HG02884 (cell line): ENCODE results near the gene CRACDL.

Source experiments
- ATAC-seq: cut with Tn5 transposase; IDR thresholded peaks from one replicate; pipeline ENCODE4 v1.9.1; 2021; ENCODE audit warnings: mild to moderate bottlenecking, moderate library complexity; ENCODE audit not compliant: unreplicated experiment

The CRACDL gene

DNA sequence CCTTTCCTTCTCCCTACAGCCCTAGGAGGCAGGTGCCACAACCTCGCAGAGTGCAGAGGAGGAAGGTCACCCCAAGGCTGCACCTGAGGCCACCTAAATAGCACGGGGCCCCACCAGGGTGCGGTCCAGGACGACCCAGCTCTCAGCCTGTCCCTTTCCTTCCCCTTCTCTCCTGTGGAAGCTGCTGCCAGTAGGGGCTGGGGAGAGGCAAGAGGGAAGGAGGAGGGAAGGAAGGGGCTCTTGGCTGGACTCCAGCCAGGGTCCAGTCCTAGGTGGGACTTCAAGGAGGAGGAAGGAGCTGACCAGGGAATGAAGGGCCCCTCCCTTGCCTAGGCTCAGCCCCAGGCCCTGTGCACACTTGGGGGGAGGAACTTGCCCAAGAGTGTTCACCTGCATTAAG is 11.1 kb downstream of the CRACDL start:
- ATAC-seq, result no peak

DNA sequence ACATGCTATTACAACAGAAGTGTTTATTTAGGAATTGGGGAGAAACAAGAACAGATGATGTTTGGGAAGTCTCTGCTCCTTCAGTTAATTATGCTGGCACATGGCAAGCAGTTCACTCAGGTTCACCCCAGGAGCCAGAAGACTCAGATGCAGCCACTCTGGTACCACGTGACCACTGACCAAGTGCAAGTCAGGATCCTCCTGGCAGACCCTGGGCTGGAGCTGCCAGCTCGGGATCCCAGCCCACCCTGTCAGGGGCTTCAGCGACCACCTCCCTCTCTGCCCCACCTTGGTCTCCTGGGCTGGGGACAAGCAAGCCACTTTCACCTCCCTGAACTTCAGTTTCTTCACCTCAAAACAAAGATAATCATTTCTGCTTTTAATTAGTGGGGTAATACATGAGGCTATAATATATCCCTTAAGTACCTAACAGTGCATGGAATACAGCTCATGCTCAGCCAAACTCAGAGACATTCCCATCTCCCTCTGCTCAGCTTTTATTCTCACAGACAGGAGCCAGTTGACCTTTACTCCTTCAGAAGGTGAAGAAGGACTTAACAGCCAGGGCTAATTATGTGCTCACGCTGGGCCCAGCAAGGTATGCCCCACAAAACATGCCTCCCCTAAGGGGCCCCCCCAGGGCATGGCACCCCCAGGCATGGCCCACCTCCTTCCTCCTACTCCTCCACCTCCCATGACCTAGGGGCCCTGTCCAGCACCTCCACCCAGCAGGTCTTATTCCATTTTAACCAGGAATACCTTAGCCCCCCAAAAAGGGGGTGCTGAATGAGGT is 11.8 kb downstream of the CRACDL start:
- no peak for ATAC-seq

DNA sequence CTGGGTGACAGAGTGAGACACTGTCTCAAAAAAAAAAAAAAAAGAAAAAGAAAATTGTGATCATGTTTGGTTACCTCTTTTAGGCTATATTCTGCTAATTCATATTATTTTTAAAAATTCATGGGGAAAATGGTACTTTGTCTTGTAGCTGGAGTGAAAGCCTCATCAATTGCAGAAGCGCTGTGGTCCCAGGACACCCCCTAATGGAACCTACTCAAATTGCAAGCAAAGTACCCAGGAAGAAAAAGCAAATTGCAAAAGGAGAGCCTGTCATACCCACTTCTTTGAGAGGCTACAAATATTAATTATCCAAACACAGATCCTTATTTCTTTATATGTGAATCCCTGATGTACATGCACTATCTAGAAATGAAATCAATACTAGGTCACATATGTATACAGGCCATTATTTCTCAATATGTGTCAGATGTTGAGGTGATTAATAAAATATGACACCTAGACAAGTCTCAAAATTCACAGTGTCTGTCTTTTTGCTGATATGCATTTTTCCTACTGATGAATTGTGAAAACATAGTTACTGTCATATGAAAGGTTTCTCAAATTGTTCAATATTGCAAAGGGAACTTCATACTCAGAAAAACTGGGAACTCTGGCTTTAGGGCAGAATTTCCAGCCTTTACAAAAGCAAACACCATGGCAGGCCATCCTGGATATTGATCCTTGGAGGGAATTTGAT is 12.6 kb downstream of the CRACDL start:
- no peak for ATAC-seq

DNA sequence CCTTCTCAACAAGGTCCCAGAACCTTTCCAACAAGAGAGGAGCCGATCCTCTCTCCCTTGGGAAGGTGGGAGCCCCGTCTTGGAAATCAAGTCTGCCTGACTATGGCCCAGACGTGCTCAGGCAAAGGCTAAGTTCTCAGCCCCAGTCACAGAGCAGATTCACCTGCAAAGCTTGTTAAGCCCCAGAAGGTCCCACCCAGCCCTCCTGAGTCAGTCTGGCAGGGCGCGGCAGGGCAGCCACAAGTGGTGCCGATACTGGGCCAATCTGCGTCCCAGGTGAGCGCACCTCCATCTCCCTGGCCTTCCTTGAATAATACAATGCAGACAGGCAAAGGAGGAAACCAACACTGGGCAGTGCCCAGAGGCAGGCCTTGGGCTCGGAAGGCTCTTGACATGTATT is 15.0 kb downstream of the CRACDL start:
- no peak for ATAC-seq

DNA sequence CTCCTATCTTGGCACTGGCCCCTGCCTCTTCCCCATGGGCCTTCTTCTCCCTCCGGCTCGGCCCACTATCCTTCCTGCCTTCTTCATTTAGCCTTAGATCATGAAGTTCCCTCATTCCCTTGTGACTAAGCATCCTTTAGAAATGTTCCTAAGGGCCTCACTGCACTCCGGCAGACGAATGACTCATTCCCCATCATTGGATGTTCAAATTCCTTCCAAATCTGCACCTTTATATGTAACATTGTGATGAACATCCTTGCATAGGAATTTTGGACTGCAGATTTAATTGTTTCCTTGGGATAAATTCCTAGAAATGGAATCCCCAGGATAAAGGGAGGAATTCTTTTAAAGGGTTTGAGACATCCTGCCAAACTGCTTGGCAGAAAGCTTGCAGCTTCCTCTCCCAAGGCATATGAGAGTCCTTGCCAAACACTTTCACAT is 19.0 kb downstream of the CRACDL start:
- no peak for ATAC-seq

DNA sequence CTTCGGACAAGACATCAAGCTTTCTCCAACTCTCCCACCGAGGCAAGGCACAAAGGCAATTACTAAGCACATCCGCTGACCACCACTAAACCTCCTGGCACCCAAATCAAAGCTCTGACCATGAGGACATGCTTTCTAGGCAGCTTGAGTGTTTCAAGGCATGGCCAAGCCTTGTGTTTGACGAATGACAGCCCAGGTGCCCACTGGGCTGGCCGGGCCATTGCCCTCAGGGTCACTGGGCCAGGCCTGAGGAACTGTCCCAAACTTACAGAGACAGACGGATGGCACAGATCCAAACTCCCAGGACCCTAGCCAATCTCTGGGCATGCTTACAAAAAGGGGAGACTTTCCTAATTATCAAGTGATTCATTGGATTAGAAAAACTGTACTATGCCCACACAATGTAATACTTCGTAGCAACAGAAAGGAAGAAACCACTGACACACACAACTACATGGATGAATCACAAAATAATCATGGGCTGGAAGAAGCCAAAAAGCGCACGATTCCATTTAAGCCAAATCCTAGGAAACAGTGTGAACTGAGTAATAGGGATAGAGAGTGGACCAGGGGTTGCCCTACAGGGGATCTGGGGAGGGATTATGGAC is 20.2 kb downstream of the CRACDL start:
- no peak for ATAC-seq

DNA sequence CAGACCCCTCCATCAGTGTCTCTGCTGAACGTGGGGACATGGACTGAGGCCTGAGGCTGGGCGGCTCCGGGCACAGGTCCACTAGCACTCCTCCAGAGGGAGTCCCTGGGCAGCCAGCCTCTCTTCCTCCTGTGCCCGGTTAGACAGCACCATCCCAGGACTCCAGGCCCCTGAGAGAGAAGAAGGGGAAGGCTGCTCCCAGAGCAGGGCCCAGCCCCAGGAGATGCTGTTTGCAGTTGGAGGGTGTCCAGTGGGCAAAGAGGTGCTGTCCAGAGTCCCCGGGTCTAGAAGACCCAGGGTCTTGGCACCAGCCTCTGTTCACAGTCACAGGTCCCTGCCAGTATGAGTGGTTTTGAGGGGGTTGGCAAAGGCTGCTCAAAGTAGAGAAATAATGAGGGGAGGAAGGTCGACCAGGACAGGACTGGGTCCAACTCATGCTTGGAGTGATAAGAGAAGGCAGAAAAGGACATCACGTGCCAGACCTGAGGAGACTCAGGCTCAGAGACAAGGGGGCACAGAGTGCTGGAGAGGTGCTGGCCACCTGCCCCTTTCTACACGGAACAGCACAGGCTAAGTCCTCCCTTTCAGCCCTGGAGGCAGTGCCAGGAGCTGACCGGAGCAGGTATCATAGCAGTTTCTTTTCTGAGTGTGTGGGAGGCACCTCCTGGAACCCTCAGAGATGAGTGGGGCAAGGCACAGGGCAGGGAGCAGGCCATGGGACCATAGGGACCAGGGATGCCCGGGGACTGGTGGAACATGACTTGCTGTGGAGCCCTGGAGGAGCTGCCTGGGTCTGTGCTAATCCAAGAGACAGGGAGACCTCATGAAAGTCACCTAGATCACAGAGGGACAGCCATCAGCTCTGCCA is 21.1 kb downstream of the CRACDL start:
- ATAC-seq, result no peak

DNA sequence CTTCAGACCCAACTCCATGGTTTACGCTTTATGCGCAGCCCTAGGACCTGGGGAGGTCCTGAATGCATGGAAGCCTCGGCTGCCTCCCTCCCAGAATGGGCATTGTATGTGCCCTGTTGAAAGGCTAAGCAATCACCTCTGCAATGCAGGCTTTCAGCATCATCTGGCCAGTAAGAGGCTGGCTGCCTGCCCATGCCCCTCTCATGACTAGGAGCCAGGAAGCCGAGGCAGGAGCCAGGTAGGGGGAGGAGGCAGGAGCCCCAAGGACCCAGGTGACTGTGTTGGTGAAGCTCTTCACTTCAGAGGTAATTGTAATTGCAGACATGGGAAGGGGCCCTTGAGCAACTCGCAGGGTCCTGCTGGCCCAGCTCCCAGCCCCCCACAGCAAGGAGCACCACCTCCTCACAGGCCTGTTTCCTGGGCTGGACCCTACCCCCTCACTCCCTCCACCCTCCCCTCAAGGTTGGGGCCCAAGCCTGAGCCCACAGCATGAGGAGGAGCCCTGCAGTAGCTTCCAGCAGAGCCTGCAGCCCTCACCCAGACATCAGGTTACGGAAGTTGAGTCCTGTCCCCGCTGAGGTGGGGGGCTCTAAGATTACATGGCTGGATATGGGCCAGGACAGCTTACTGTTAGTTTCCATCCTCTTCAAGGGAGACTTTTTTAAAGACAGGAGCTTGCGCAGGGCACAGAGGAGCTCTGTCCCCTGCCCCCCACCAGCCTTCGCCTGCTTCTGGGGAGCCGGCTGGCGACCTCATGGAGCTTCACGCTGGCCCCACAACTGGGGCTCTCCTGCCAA is 21.9 kb downstream of the CRACDL start:
- no peak for ATAC-seq

DNA sequence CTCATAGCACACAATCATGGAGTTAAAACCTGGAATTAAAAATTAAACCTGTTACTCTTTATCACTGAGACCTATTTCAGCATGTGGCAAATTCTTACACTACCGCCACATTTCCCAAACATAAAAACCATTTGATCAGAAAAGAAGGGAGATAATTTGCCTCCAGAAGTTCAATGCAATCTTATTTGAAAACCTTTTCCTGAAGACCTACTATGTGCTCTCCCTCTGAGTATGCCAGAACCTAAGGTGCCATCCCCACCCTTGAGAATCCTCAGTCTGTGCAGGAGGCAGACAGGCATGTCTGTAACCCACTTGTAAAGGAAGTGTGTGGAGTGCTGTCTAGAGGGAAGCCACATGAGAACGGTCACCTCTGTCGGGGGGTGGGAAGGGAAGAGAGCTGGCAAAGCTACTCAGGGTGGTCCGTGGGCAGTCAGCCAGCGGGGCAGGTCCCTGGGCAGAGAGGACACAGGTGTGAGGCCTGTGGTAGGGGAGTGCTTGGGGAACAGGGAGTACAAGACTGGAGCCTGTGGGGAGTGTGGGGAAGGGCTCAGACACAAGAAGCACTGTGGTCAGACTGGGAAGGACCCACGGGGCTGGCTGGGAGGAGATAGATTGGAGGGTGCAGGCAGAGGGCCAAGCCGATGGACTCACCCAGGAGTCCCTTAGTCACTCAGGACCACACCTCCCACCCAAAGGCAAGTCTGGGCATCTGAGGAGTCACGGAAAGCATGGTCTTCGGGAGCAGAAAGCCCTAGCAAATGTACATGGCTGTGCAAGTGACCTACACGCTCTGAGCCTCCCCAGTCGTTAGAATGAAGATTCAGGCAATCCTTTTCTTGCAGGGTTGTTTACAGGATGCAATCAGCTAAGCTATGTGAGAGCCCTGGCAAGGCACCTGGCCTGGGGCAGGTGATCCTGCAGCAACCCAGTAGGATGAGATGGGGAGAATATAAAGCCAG is 22.8 kb downstream of the CRACDL start:
- ATAC-seq, result no peak

DNA sequence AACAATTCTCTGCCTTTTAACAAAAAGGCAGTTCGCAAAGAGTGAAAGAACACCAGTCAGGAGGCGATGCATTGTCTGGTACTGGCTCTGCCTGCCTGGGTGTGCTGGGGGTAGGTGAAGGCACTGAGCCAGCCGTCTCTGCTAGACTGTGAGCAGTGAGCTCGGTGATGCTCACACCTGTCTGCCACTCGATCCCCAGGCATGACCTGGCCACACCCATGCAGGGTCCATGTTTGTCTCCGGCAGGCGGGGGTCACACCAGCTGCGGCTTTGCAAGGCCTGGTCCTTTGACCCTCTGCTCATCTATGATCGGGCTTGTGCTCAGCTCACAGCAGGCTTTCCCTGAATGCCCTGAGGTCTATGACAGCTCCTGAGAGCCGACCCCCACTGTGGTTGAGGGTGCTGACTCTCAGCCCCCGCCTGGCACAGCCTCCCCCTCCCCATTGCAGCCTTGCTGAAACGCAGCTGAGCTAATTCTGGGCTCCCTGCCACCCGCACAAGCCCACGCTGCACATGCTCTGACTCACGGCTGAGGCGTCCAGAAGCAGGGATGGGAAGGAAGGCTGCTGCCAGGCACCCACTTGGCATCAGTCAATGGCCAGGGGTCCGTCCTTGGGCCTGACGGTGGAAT is 23.7 kb downstream of the CRACDL start:
- ATAC-seq, result no peak

DNA sequence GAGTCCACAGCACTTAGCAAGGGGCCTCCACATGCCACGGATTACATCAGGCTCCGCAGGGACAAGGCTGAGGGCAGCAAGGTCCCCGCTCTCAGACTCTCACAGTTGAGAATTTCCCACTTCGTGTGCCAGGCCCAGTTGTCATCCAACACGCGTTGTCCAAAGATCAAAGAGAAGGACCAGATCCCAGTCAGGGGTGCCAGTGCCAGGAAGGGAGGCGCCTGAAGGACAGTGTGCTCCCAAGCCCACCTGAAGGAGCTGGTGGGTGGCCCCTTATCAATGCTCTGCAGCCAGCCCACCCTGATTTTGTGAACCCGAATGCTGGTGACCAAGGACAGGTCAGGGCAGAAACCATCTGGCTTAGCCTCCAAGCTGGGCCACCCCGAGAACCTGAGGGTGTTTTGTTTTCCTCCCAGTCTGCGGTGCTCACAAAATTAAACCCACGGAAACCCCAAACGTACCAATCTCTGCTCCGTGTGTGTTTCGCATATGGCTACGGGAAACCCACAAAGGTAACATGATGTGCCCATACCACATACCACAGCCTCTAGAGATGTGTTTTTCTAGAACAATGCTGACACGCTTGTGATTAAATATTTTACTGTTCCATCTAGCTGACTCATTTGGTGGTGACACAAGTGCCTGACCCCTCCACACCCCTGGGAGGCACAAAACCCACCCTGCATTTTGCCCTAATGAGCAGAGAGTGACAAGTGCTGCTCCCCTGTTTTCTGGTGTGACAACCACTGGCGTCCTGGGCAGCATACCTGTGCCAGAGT is 24.5 kb downstream of the CRACDL start:
- ATAC-seq, result no peak

DNA sequence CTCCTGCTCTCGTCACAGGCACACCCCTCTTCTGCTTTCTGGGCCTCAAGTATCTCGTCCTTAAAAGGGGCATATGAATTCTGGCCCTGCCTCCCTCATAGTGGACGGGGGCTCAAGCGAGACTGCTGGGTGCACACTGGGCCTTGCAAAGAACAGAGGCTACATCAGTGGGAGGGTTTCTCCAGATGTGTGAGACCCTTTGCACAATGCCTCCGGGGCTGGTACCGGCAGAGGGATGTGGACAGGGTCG is 25.0 kb downstream of the CRACDL start:
- no peak for ATAC-seq

DNA sequence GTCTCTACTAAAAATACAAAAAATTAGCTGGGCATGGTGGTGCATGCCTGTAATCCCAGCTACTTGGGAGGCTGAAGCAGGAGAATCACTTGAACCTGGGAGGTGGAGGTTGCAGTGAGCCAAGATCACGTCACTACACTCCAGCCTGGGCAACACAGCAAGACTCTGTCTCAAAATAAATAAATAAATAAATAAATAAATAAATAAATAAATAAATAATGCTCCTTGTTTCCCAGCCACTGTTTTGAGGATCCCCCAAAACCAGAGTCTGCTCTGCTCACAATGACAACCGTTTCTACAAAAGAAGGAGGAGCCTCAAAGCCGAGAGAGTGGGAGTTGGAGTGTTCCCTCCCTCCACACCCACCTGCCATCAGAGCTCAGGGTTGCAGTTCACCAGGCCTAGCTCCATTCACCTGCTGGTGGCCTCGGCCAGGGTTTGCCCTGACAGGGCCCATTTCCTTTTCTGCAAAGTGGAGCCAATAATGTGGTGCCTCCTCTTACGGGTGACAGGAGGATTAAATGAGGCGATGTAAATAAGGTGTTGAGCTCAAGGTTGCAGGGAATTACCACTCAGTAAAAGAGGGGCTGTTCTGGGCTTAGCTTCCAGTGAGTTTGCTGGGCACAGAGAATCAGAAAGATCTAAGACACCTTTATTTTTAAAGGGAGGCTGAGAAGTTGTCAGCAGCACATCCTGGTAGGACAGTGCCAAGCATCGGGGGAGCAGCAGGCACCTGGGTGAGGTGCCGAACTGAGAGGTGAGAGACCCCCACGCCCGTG is 25.5 kb downstream of the CRACDL start:
- no peak for ATAC-seq

DNA sequence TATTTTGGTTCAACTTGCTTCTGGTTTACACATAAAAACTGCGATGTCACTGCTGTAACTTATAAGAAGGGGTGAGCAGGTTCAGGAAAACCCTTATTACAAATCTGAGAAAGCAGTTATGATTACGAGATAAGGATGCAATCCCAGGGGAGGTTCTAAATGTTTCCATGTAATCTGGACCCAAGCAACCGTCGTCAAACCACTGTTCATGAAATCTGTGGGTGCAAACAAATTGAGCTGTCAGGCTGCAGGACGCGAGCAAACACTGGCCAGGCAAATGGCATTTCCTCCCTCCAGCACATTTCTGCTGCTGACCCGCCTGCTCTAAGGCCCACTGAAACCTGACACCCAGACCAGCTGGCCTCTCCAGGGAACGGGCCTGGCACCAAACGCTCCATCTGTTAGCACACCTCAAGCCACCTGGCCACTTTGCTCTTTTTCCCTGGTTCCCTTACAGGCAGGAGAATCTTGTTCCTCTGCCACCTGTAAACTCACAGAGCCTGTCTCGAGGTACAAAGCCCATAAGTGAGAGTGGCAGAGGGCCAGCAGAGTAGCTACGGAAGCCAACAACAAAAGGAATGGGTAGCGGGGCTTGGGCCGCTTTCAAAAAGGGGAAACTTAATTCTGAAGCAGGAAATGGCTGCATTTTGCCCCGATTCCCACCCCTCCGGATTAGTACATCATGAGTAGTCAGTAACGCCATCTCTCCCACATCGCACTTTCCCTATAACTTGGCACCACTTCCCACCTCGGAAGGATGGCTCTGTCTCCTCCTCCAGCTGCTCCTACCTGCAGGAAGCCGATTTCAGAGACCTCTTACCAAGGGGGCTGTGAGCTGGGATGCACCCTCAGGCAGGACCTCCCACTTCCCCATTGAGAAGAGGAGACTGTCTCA is 26.5 kb downstream of the CRACDL start:
- no peak for ATAC-seq

DNA sequence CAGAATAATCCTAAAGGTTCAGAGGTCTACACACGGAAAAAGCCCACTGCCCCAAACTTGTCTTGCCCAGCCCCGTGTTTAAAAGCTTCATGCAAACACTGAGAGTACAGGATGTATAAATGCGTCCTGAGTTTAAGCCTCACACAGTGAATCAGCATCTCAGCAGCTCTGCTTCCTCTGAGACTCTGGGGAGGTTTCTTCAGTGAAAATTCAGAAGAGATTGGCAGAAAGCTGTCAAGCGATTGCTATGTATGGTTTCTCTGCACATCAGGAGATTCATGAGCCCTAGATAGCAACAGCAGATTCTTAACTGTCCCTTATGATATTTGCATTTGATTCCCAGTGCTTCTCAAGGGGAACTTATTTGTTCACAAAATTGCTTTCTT is 27.1 kb downstream of the CRACDL start:
- ATAC-seq, result no peak
